ENCODE results near the gene FANCM. TPM values are rescaled to one million over a fixed set of nuclear protein-coding genes. Genes with fewer than 3 reads are reported as not detected.
A peak's percentile ranks its signal among the peaks of the same experiment; 100 is the strongest.

Gene FANCM, protein sequence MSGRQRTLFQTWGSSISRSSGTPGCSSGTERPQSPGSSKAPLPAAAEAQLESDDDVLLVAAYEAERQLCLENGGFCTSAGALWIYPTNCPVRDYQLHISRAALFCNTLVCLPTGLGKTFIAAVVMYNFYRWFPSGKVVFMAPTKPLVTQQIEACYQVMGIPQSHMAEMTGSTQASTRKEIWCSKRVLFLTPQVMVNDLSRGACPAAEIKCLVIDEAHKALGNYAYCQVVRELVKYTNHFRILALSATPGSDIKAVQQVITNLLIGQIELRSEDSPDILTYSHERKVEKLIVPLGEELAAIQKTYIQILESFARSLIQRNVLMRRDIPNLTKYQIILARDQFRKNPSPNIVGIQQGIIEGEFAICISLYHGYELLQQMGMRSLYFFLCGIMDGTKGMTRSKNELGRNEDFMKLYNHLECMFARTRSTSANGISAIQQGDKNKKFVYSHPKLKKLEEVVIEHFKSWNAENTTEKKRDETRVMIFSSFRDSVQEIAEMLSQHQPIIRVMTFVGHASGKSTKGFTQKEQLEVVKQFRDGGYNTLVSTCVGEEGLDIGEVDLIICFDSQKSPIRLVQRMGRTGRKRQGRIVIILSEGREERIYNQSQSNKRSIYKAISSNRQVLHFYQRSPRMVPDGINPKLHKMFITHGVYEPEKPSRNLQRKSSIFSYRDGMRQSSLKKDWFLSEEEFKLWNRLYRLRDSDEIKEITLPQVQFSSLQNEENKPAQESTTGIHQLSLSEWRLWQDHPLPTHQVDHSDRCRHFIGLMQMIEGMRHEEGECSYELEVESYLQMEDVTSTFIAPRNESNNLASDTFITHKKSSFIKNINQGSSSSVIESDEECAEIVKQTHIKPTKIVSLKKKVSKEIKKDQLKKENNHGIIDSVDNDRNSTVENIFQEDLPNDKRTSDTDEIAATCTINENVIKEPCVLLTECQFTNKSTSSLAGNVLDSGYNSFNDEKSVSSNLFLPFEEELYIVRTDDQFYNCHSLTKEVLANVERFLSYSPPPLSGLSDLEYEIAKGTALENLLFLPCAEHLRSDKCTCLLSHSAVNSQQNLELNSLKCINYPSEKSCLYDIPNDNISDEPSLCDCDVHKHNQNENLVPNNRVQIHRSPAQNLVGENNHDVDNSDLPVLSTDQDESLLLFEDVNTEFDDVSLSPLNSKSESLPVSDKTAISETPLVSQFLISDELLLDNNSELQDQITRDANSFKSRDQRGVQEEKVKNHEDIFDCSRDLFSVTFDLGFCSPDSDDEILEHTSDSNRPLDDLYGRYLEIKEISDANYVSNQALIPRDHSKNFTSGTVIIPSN (N-terminal part only)
- total RNA-seq: 1 to 10 TPM; 4.4 to 6.8 (median 5.6) TPM

DNA sequence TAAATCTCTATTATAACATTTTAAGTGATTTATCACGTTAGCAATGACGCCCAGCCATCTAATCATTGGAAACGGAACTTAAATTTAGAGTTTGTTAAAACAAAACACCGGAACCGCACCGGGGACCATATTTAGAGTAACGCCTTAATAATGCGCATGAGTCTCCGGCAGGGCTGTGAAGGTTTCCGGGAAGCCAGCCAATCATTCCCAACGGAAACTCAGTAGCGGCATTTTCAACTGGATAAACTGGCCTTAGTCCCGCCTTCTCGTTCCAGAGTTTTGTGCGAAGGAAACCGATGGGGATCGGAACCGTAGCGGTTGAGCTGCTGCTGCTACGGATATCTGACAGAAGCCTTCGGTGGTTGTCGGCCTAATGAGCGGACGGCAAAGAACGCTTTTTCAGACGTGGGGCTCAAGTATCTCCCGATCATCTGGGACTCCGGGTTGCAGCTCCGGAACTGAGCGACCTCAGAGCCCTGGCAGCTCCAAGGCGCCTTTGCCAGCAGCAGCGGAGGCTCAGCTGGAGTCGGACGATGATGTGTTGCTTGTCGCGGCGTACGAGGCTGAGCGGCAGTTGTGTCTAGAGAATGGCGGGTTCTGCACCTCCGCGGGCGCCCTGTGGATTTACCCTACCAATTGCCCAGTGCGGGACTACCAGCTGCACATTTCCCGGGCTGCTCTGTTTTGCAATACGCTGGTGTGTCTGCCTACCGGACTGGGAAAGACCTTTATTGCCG is at the start of gene FANCM:
FANCM (plus strand) TSS at position 272 of the 737 bp plus-strand sequence; CDS start at position 374, 102 bp downstream.
- H3K4me1 ChIP-seq: peaks cover 0 to 47% (median 24%) of the 10 kb centered on the region in 3 donors
- no peaks in the 10 kb centered on the region for H3K36me3 ChIP-seq
- peak within 1 kb of the TSS; percentile 82 to 94 (median 93) for H3K27ac ChIP-seq
- no peaks in the 10 kb centered on the region for H3K27me3 ChIP-seq
- TF ChIP-seq, protein P1, sequence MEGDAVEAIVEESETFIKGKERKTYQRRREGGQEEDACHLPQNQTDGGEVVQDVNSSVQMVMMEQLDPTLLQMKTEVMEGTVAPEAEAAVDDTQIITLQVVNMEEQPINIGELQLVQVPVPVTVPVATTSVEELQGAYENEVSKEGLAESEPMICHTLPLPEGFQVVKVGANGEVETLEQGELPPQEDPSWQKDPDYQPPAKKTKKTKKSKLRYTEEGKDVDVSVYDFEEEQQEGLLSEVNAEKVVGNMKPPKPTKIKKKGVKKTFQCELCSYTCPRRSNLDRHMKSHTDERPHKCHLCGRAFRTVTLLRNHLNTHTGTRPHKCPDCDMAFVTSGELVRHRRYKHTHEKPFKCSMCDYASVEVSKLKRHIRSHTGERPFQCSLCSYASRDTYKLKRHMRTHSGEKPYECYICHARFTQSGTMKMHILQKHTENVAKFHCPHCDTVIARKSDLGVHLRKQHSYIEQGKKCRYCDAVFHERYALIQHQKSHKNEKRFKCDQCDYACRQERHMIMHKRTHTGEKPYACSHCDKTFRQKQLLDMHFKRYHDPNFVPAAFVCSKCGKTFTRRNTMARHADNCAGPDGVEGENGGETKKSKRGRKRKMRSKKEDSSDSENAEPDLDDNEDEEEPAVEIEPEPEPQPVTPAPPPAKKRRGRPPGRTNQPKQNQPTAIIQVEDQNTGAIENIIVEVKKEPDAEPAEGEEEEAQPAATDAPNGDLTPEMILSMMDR (IDR thresholded peaks at IDR 0.05): no peak
- TF ChIP-seq POLR2A (IDR thresholded peaks at IDR 0.05): peak in 1 of 4 donors; percentile 47
- intact Hi-C loops (cut with DNase I): loop anchor here (2.0 to 10.0 kb wide), 3 partner anchors 51 to 174 kb away; partner anchors contain the start of genes KLHL28, MIS18BP1, PRPF39 and TOGARAM1
- WGBS, 2 donors: 0% methylated on average over 17 to 25 of the region's 48 CpGs
- H3K4me3 ChIP-seq: peak within 1 kb of the TSS; percentile 58 to 96 (median 81)
- peak; percentile 66 for DNase-seq
- H3K9me3 ChIP-seq: no peaks in the 10 kb centered on the region

DNA sequence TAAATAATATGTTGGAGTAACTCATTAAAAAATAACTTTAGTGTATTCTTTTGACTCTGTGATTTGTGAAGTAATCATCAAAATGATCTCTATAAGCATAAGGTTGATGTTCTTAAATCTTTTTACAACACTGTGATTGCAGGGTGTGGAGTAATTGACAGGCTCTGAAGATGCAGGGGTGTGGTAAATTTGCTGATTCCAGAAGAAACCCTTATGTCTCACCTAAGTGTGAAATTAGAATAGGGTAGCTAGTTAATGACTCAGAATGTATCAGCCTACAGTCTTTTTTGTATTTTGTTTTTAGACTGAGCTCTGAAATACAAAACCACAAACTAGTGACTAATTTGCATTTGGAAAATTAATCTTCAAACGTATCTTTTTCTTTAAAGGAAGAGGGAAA is 45.9 kb upstream of the FANCM start:
- H3K9me3 ChIP-seq: no peaks in the 10 kb centered on the region
- 8 to 9% methylated on average over 1 of the region's 1 CpG for WGBS, 2 donors
- H3K4me3 ChIP-seq: no peak overlapping the region
- DNase-seq: no peak
- intact Hi-C loops (cut with DNase I): no loop called here
- no peaks in the 10 kb centered on the region for H3K27me3 ChIP-seq
- TF ChIP-seq, protein P1 (IDR thresholded peaks at IDR 0.05): no peak
- no peak for TF ChIP-seq POLR2A (IDR thresholded peaks at IDR 0.05)
- peaks cover 0 to 8% (median 0%) of the 10 kb centered on the region in 3 donors for H3K36me3 ChIP-seq
- H3K27ac ChIP-seq: peak overlapping the region in 2 of 4 donors; percentile 33 to 57
- H3K4me1 ChIP-seq: peaks cover 8 to 64% (median 49%) of the 10 kb centered on the region in 3 donors

DNA sequence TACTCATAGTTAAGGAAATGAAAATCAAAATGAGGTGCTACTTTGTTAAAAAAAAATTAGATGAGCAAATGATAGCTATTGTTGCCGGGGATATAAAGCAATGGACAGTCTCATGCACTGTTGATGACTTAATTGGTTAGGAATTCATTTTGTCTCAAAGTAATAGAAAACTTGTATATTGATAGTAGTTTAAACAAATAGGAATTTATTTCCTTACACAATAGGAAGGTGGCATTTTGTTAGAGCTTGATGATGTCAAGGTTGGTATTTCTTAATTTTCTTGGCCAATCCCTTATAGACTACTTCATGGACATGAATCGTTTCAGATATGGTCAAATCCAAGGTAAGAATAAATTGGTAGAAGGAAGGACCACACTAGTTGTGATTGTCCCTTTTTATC is 44.0 kb upstream of the FANCM start:
- TF ChIP-seq, protein P1 (IDR thresholded peaks at IDR 0.05): no peak
- no peak for TF ChIP-seq POLR2A (IDR thresholded peaks at IDR 0.05)
- WGBS, 2 donors: 63 to 69% methylated on average over 2 of the region's 2 CpGs
- no peaks in the 10 kb centered on the region for H3K9me3 ChIP-seq
- H3K4me1 ChIP-seq: peaks cover 0 to 45% (median 34%) of the 10 kb centered on the region in 3 donors
- H3K4me3 ChIP-seq: no peak overlapping the region
- H3K27ac ChIP-seq: no peak overlapping the region
- no peak for DNase-seq
- intact Hi-C loops (cut with DNase I): no loop called here
- H3K27me3 ChIP-seq: no peaks in the 10 kb centered on the region
- peaks cover 0 to 27% (median 5%) of the 10 kb centered on the region in 3 donors for H3K36me3 ChIP-seq

DNA sequence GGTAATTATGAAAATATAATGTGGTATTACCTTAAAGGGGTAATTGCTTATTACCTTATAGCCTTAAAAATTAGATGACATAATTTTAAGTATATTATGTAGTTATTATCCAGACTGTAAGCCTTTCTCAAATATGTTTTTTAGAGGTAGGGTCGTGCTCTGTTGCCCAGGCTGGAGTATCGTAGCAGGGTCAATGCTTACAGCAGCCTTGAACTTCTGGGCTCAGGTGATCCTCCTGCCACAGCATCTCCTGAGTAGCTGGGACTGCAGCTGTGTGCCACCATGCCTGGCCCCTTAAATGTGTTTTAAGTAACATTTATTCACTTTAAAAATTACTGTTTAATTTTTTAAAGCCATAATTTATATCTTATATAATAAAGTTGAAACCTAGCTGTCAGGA is 41.5 kb upstream of the FANCM start:
- WGBS, 2 donors: 92 to 100% methylated on average over 2 of the region's 2 CpGs

More for the DNA sequence above, 41.5 kb upstream of the FANCM start:
- no peak for DNase-seq
- Histone ChIP-seq H3K27me3 (no peaks in the 10 kb centered on the region), H3K4me1 (peaks cover 0 to 19% (median 11%) of the 10 kb centered on the region in 3 donors), H3K36me3 (peaks cover 0 to 52% (median 5%) of the 10 kb centered on the region in 3 donors), H3K9me3 (no peaks in the 10 kb centered on the region), H3K4me3 (no peak overlapping the region), H3K27ac (no peak overlapping the region)
- no peak for TF ChIP-seq POLR2A (IDR thresholded peaks at IDR 0.05)
- intact Hi-C loops (cut with DNase I): no loop called here

Measured in esophagus squamous epithelium (tissue), 5 donors.